Heart right ventricle (tissue), 16 donors: Measurements from ENCODE around the gene ERI3. TPM values are rescaled to one million over a fixed set of nuclear protein-coding genes. Genes with fewer than 3 reads are reported as not detected.
A peak's percentile ranks its signal among the peaks of the same experiment; 100 is the strongest.

Experiments used
- ATAC-seq, 8 donors: fragments of 200-7000 bp; cut with Tn5 transposase; one replicate each; pipeline ENCODE4 v1.9.1; 2020; ENCODE audit warnings: mild to moderate bottlenecking in 8 of 8, moderate library complexity in 8 of 8, moderate number of reproducible peaks in 1 of 8
- DNase-seq, 2 donors: peaks; one replicate each; pipeline ENCODE4 v3.0.0-alpha.2; 2020
- H3K27ac ChIP-seq, 10 donors: fragments of 200-600 bp; sonication (generic) in 2 of 10; one replicate each; pipeline versions ENCODE4 v1.5.0 to v1.8.0; 2020 to 2022; ENCODE audit warnings: mild to moderate bottlenecking in 3 of 10
- H3K27me3 ChIP-seq, 7 donors: fragments of 200-600 bp; one replicate each; pipeline ENCODE4 v1.8.0; 2021 to 2022; ENCODE audit warnings: mild to moderate bottlenecking in 2 of 7
- H3K36me3 ChIP-seq, 9 donors: fragments of 200-600 bp; sonication (generic) in 1 of 9; one replicate each; pipeline versions ENCODE4 v1.5.0 to v1.8.0; 2020 to 2022; ENCODE audit warnings: mild to moderate bottlenecking in 2 of 9
- H3K4me1 ChIP-seq, 9 donors: fragments of 200-600 bp; sonication (generic) in 1 of 9; one replicate each; pipeline versions ENCODE4 v1.5.0 to v1.8.0; 2020 to 2022; ENCODE audit warnings: mild to moderate bottlenecking in 4 of 9
- H3K4me3 ChIP-seq, 10 donors: fragments of 200-600 bp; sonication (generic) in 2 of 10; one replicate each; pipeline versions ENCODE4 v1.5.0 to v1.8.0; 2020 to 2022; ENCODE audit warnings: mild to moderate bottlenecking in 7 of 10, moderate library complexity in 2 of 10
- H3K9me3 ChIP-seq, 11 donors: fragments of 200-600 bp in 10 of 11; sonication (generic) in 2 of 11; one replicate each; pipeline versions ENCODE4 v1.5.0 to v1.8.0; 2013 to 2022; ENCODE audit warnings: mild to moderate bottlenecking in 2 of 11, control low read depth in 1 of 11, moderate library complexity in 1 of 11
- CTCF ChIP-seq, 9 donors: fragments of 200-600 bp; sonication (generic) in 2 of 9; IDR thresholded peaks; one replicate each; pipeline versions ENCODE4 v1.5.0 to v1.8.0; 2021 to 2022; ENCODE audit warnings: antibody characterized with exemption in 9 of 9, mild to moderate bottlenecking in 5 of 9, moderate library complexity in 1 of 9
- WGBS, 2 donors: extraction: QIAGEN DNeasy Blood & Tissue Kit; methylation state at CpG; one replicate each; pipeline ENCODE4 v1.1.7; 2013; ENCODE audit warnings: inconsistent platforms in 1 of 2; 5-methylcytosine and 5-hydroxymethylcytosine counted together
- intact Hi-C, 10 donors: fragments of 100-400 bp; cut with DNase I; formaldehyde crosslinking; loops; one replicate each; pipeline versions ENCODE4 v1.11.1 to v1.14.2; 2022
- polyA plus RNA-seq, 2 donors: library from polyadenylated mRNA; stranded (reverse); fragments of 200-250 nt; gene quantifications; one replicate each; pipeline ENCODE4 v1.2.3, GENCODE V29; 2013
- total RNA-seq, 10 donors: library from RNA; stranded (reverse); fragmentation: NEBNext Ultra II Directional in 3 of 10; extraction: Animal tissue kit (Norgen Biotek cat#: 25700) in 3 of 10; gene quantifications; one replicate each; pipeline versions ENCODE4 v1.2.1 to v1.2.4, GENCODE V29; 2021 to 2023
- donor health status: Arrhythmogenic right ventricular cardiomyopathy.
- donor health status: ischemic (EF 13 %, LVEDD 7.1; RV severe dilation, severe dysfunction).
- donor health status: healthy with polysubstance abuse.
- donor health status: DM: no; HTN: yes; CAD: no.
- donor health status: DM: no; HTN: no; CAD: no.
- donor health status: ischemic (EF 25% LVEDD 6.9; RV normal size, moderate dysfunction).
- donor health status: ischemic (EF 25% LVEDD 5.7; RV mildly dilated, moderate dysfunction).
- donor health status: healthy.
- donor health status: DM: yes; HTN: yes; CAD: no.
- donor health status: Ischemic cardiomyopathy.
- donor health status: ischemic (EF 35%, LVEDD 5.7; RV mildly dilated, moderate dysfunction).
- donor health status: nonischemic (EF 11% LVEDD 7.7; RV severe dilation, severe dysfunction).
- donor health status: DM: yes; HTN: yes; CAD: no.
- donor health status: PGD.
- donor health status: ischemic (EF 29% LVEDD 5.4; RV normal size, mild dysfunction).
- donor health status: nonischemic (EF 23%, LVEDD 6.1; RV moderate dilation, normal function).

Gene ERI3
- total and polyA plus RNA-seq, 12 donors, result 28.1 to 68.4 (median 47.9) TPM

- Histone ChIP-seq H3K27ac (no peak overlapping the region), H3K4me3 (no peak overlapping the region), H3K36me3 (peaks cover 0 to 83% (median 0%) of the 10 kb centered on the region in 9 donors), H3K27me3 (no peaks in the 10 kb centered on the region), H3K9me3 (no peaks in the 10 kb centered on the region), H3K4me1 (peaks cover 0 to 18% (median 13%) of the 10 kb centered on the region in 9 donors)
- intact Hi-C loops, result loop anchor here in 2 of 10 donors (5.0 to 10.0 kb wide), 2 partner anchors 72 to 80 kb away; no protein-coding TSS in a partner anchor
- TF ChIP-seq CTCF (IDR thresholded peaks at IDR 0.05), result no peak
- DNase-seq, result no peak
- no peak for ATAC-seq
- WGBS, 2 donors, result 87 to 88% methylated on average over 7 of the region's 7 CpGs
Observed at GRCh38 chr1:44296806-44297205, 58.3 kb downstream of the ERI3 start.

- H3K36me3 ChIP-seq, result peaks cover 0 to 79% (median 0%) of the 10 kb centered on the region in 9 donors
- intact Hi-C loops, result loop anchor here in 2 of 10 donors (5.0 to 10.0 kb wide), 2 partner anchors 71 to 79 kb away; no protein-coding TSS in a partner anchor
Observed at GRCh38 chr1:44296086-44296485, 59.0 kb downstream of the ERI3 start.

DNA sequence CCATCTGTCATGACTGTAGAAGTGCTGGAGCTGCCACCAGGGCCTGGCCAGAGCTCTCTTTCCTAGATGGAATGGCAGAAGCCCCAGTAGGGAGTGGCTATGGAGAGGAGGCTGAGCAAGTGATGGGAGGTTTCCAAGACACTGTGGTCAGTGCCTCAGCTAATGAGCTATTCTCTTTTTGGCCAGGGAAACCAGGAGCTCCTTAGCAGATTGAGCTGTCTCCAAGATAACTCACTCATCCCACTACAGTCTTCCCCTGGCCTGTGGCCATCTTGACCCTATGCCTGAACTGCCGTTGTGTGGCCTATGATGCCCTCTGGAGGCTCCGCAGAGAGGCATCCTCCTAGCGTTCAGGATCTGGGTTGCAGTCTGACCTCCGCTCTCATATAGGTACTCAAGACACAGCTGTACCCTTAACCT lies 60.5 kb downstream of the ERI3 start:
- peaks cover 0 to 75% (median 0%) of the 10 kb centered on the region in 9 donors for H3K36me3 ChIP-seq
- 55 to 70% methylated on average over 4 of the region's 4 CpGs for WGBS, 2 donors
- DNase-seq (peak in 1 of 2 donors; percentile 9), ATAC-seq (peak in 4 of 8 donors; percentile 15 to 67 (median 20))
- H3K27ac ChIP-seq, result peak overlapping the region in 3 of 10 donors; percentile 34 to 76 (median 45)
- H3K27me3 ChIP-seq, result no peaks in the 10 kb centered on the region
- H3K4me3 ChIP-seq, result no peak overlapping the region
- peak in 4 of 9 donors; percentile 18 to 41 (median 32) for TF ChIP-seq CTCF (IDR thresholded peaks at IDR 0.05)
- H3K4me1 ChIP-seq, result peaks cover 0 to 18% (median 13%) of the 10 kb centered on the region in 9 donors
- intact Hi-C loops, result loop anchor here in 5 of 10 donors (5.0 to 10.0 kb wide), 4 partner anchors 42 to 77 kb away; no protein-coding TSS in a partner anchor
- H3K9me3 ChIP-seq, result no peaks in the 10 kb centered on the region

More at GRCh38 chr1:44296086-44296485, 59.0 kb downstream of the ERI3 start:
- Histone ChIP-seq H3K9me3 (no peaks in the 10 kb centered on the region), H3K4me3 (no peak overlapping the region), H3K4me1 (peaks cover 0 to 18% (median 13%) of the 10 kb centered on the region in 9 donors), H3K27me3 (no peaks in the 10 kb centered on the region), H3K27ac (no peak overlapping the region)
- ATAC-seq (no peak), DNase-seq (no peak)
- TF ChIP-seq CTCF (IDR thresholded peaks at IDR 0.05), result no peak
- WGBS, 2 donors, result 93 to 94% methylated on average over 6 of the region's 6 CpGs

- no peaks in the 10 kb centered on the region for H3K27me3 ChIP-seq
- H3K9me3 ChIP-seq, result no peaks in the 10 kb centered on the region
- WGBS, 2 donors, result 40 to 46% methylated on average over 9 of the region's 9 CpGs
- H3K4me1 ChIP-seq, result peaks cover 0 to 18% (median 13%) of the 10 kb centered on the region in 9 donors
- H3K36me3 ChIP-seq, result peaks cover 0 to 70% (median 0%) of the 10 kb centered on the region in 9 donors
- ATAC-seq, result peak; percentile 81 to 97 (median 92)
- DNase-seq, result peak; percentile 64 to 72
- no peak overlapping the region for H3K4me3 ChIP-seq
- H3K27ac ChIP-seq, result peak overlapping the region in 9 of 10 donors; percentile 28 to 76 (median 52)
- peak in 7 of 9 donors; percentile 19 to 52 (median 25) for TF ChIP-seq CTCF (IDR thresholded peaks at IDR 0.05)
- intact Hi-C loops, result loop anchor here in 4 of 10 donors (5.0 to 10.0 kb wide), 4 partner anchors 42 to 77 kb away; no protein-coding TSS in a partner anchor
Observed at GRCh38 chr1:44293761-44294315, 61.2 kb downstream of the ERI3 start.
